ENCODE measurements around the gene EIF4EBP3. TPM values are rescaled to one million over a fixed set of nuclear protein-coding genes. Genes with fewer than 3 reads are reported as not detected.

The EIF4EBP3 gene
- total and polyA plus RNA-seq, 11 donors, result 4.7 to 34.9 (median 14.6) TPM

- WGBS, 4 donors, result 93 to 98% (median 95%) methylated on average over 5 of the region's 5 CpGs
- Histone ChIP-seq H3K4me3 (no peak overlapping the region), H3K27me3 (no peaks in the 10 kb centered on the region), H3K4me1 (peaks cover 0 to 31% (median 16%) of the 10 kb centered on the region in 12 donors), H3K36me3 (peaks cover 0 to 77% (median 71%) of the 10 kb centered on the region in 9 donors), H3K9me3 (no peaks in the 10 kb centered on the region), H3K27ac (no peak overlapping the region)
- DNase-seq, result no peak
- TF ChIP-seq POLR2A (IDR thresholded peaks at IDR 0.05), result no peak
- TF ChIP-seq CTCF (IDR thresholded peaks at IDR 0.05), result no peak
- intact Hi-C loops (cut with DNase I), result no loop called here
- no peak for ATAC-seq
Observed at GRCh38 chr5:140542972-140543371, 4.5 kb upstream of the EIF4EBP3 start.

GRCh38 chr5:140544986-140545385 lies 2.5 kb upstream of the EIF4EBP3 start:
- 95 to 97% (median 97%) methylated on average over 7 of the region's 7 CpGs for WGBS, 4 donors
- ATAC-seq, result no peak
- H3K36me3 ChIP-seq, result peaks cover 0 to 66% (median 55%) of the 10 kb centered on the region in 9 donors

GRCh38 chr5:140545606-140546005 lies 1.9 kb upstream of the EIF4EBP3 start:
- no peak for DNase-seq
- ATAC-seq, result no peak
- H3K4me1 ChIP-seq, result peaks cover 14 to 56% (median 41%) of the 10 kb centered on the region in 12 donors
- peak overlapping the region in 1 of 12 donors; percentile 3 for H3K27ac ChIP-seq
- intact Hi-C loops (cut with DNase I), result loop anchor here in 7 of 10 donors (5.0 kb wide), 3 partner anchors 92 to 162 kb away; partner anchors contain the start of gene TMCO6 (in 4 of the 7)
- H3K9me3 ChIP-seq, result no peaks in the 10 kb centered on the region
- 97 to 99% (median 98%) methylated on average over 10 of the region's 10 CpGs for WGBS, 4 donors
- TF ChIP-seq POLR2A (IDR thresholded peaks at IDR 0.05) (no peak), CTCF (IDR thresholded peaks at IDR 0.05) (no peak)
- H3K36me3 ChIP-seq, result peaks cover 0 to 66% (median 55%) of the 10 kb centered on the region in 9 donors
- H3K27me3 ChIP-seq, result no peaks in the 10 kb centered on the region
- H3K4me3 ChIP-seq, result no peak overlapping the region

More at GRCh38 chr5:140544986-140545385, 2.5 kb upstream of the EIF4EBP3 start:
- Histone ChIP-seq H3K4me3 (no peak overlapping the region), H3K9me3 (no peaks in the 10 kb centered on the region), H3K27me3 (no peaks in the 10 kb centered on the region), H3K4me1 (peaks cover 14 to 51% (median 36%) of the 10 kb centered on the region in 12 donors), H3K27ac (no peak overlapping the region)
- TF ChIP-seq CTCF (IDR thresholded peaks at IDR 0.05) (no peak), POLR2A (IDR thresholded peaks at IDR 0.05) (no peak)
- intact Hi-C loops (cut with DNase I), result loop anchor here in 7 of 10 donors (5.0 kb wide), 3 partner anchors 92 to 162 kb away; partner anchors contain the start of gene TMCO6 (in 4 of the 7)
- no peak for DNase-seq

GRCh38 chr5:140546851-140547507 lies 483 bp upstream of the EIF4EBP3 start:
- no peak for TF ChIP-seq POLR2A (IDR thresholded peaks at IDR 0.05)
- TF ChIP-seq CTCF (IDR thresholded peaks at IDR 0.05), result no peak
- intact Hi-C loops (cut with DNase I), result loop anchor here in 9 of 10 donors (1.0 to 5.0 kb wide), 5 partner anchors 17 to 160 kb away; partner anchors contain the start of genes TMCO6 (in 4 of the 9), APBB3 (in 2 of the 9), SLC35A4 (in 2 of the 9) and IK (in 1 of the 9)
- Histone ChIP-seq H3K36me3 (peaks cover 0 to 66% (median 55%) of the 10 kb centered on the region in 9 donors), H3K4me1 (peaks cover 14 to 50% (median 43%) of the 10 kb centered on the region in 12 donors), H3K27ac (peak overlapping the region; percentile 21 to 98 (median 94)), H3K27me3 (no peaks in the 10 kb centered on the region), H3K9me3 (no peaks in the 10 kb centered on the region), H3K4me3 (peak overlapping the region in 9 of 12 donors; percentile 49 to 65 (median 56))
- no peak for DNase-seq
- 40 to 47% (median 46%) methylated on average over 13 of the region's 13 CpGs for WGBS, 4 donors
- ATAC-seq, result peak; percentile 0 to 6 (median 4)
